GM18526 (cell line): Measurements from ENCODE around the gene ZNF749.

Experiments
- POLR2A ChIP-seq: IDR thresholded peaks from 3 replicates; pipeline ENCODE4 v1.6.1; 2011; ENCODE audit not compliant: insufficient read length; ENCODE audit errors: extremely low read depth

Gene ZNF749

DNA sequence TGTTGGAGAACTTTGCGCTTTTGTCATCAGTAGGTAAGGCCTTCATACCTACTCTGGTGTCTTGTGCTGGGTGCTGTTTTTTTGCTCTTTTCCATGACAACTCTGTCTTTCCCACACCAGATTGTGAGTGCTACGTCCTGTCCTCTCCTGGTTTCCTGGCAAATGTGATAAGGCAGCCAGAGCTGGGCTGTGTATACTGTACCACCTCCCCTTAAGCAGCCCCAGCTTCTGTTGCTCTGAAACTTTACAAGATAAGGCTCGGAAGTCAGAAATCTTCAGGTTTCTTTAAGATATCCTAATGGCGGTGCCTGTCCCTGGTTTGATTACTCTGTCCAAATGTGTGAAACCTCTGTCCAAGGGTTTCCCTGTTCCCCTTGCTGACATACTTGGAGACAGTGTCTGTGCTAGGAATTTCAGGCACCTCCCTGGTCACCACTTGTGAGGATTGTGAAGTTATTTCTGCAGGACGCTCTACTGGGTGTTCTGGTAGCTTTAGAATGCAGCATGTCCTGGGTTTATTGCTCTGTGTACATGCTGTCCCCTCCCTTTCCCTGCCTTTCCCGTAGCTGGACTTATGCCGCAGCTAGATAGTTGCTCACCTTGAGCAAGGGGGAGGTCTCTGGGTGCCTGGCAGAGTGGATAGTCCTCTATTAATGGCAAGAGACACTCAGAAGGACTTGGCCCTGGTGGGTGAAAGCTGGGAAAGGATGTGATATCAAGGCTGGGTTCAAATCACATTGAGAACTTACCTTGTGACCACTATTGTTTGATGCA is 7.0 kb downstream of the ZNF749 start:
- no peak for TF ChIP-seq POLR2A

GRCh38 chr19:57443121-57443696 is 8.1 kb downstream of the ZNF749 start:
- no peak for TF ChIP-seq POLR2A

GRCh38 chr19:57452307-57452706 is 17.2 kb downstream of the ZNF749 start:
- TF ChIP-seq POLR2A, result no peak

DNA sequence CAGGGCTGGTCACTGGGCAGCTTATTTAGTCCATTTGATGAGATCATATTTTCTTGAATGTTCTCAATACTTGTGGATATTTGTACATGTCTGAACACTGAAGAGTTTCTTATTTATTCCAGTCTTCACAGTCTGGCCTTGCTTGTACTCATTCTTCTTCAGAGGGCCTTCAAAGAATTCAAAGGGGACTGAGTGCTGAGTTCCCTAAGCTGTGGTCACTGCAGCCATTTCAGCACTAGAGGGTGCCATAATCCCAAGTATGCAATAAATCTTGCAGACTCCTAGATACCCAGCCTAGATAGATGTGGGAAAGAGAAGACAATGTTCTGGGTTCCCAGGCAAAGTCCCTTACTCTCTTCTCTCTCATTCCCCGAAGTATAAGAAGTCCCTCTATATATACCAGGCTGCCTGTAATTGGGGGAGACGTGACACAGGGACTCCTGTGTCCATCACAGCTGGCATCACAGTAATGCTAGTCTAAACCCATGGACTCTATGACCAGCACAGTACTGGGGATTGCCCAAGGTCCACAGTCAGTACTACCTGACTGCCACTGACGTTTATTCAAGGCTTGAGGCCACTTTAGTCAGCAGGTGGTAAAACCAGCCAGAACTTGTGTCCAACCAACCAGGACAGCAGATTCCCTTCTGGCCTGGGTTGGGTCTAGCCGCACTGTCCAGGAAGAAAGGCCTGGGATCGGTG is 30.7 kb downstream of the ZNF749 start:
- no peak for TF ChIP-seq POLR2A

GRCh38 chr19:57466489-57466888 is 31.4 kb downstream of the ZNF749 start:
- TF ChIP-seq POLR2A, result no peak

GRCh38 chr19:57473646-57474045 is 38.5 kb downstream of the ZNF749 start:
- no peak for TF ChIP-seq POLR2A

GRCh38 chr19:57477191-57478008 is 42.3 kb downstream of the ZNF749 start, which contains the start of gene ZNF772:
TSS of gene ZNF772 (minus strand) at chr19:57477566. CDS start at chr19:57477309, 257 bp downstream.
- peak; percentile 38 for TF ChIP-seq POLR2A

DNA sequence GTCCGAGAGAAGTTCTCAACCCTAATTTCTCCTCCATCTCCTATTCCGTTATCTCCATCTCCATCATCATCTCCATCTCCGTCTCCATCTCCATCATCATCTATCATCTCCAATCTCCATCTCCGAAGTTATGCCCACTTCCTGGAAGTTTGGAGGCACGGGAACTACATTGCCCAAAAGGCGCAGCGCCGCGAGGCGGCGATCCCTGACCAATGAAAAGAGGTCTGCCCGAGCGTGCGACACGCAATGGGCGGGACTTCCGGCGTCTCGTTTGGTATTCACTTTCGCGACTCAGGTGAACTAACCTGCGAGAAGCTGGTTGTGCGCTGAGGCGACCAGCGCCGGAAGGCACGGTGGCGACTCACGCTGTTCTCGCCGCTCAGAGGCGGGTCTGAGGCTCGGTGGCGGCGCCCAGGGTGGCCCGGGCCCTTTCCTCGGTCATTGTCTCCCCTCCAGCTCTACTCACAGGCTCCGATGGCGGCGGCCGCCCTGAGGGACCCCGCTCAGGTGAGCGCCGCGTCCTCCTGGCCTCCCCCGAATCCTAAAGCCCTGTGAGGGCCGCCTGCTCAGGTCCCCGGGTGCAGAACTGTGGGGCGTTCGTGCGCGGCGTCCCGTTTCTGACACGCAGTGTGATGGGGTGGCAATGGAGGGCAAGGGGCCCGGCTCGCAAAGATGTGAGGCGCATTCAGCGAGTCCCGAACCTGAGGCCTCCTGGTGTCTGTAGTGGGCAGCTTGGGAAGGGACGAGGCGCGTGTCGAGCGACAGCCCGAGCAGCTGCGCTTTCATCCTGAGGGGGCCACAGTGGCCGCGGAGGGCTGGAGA is 52.6 kb downstream of the ZNF749 start, which contains the start of gene ZNF419:
ZNF419 (plus strand) TSS at position 274 of the 822 bp plus-strand sequence; CDS start at position 475, 201 bp downstream.
- TF ChIP-seq POLR2A, result peak; percentile 69
